ENCODE results near the gene FAM174B.

GRCh38 chr15:92646216-92646615 lies 9.4 kb downstream of the FAM174B start:
- no peak for TF ChIP-seq CTCF (IDR thresholded peaks at IDR 0.05; ENCODE audit: low read length)
- no peak for TF ChIP-seq EZH2 (optimal IDR thresholded peaks at IDR 0.05; ENCODE audit: low read depth, low read length)

Measured in MM.1S (cell line).